Activated CD4-positive, alpha-beta T cell treated with anti-CD3 and anti-CD28 coated beads, Interleukin-2, amount 10 ng/mL, durations not matched to agents 7 days and 5 days (primary cell): ENCODE results near the gene NAPB. TPM values are rescaled to one million over a fixed set of nuclear protein-coding genes. Genes with fewer than 3 reads are reported as not detected.

Source experiments
- CTCF ChIA-PET: fragments of 350-600 bp; sonication (Branson Sonifier 250); formaldehyde crosslinking; loops from one replicate; lab custom pipeline; 2021; ENCODE audit warnings: antibody characterized with exemption; lab: Charles Lee
- POLR2A ChIA-PET: fragments of 350-600 bp; sonication (Branson Sonifier 250); formaldehyde crosslinking; loops from one replicate; lab custom pipeline; 2021; ENCODE audit warnings: antibody characterized with exemption; lab: Charles Lee
- DNase-seq: peaks from one replicate; pipeline ENCODE4 v3.0.0-alpha.2; 2020
- H3K27ac Mint-ChIP-seq: one replicate; pipeline ENCODE4 v1.8.0; 2021; ENCODE audit warnings: mild to moderate bottlenecking, moderate library complexity, mixed read lengths
- H3K27me3 Mint-ChIP-seq: one replicate; pipeline ENCODE4 v1.8.0; 2021; ENCODE audit warnings: mixed read lengths
- H3K36me3 Mint-ChIP-seq: one replicate; pipeline ENCODE4 v1.8.0; 2021; ENCODE audit warnings: low read depth, mixed read lengths
- H3K4me1 Mint-ChIP-seq: one replicate; pipeline ENCODE4 v1.8.0; 2021; ENCODE audit warnings: mixed read lengths
- H3K4me3 Mint-ChIP-seq: one replicate; pipeline ENCODE4 v1.8.0; 2021; ENCODE audit warnings: mild to moderate bottlenecking, moderate library complexity, mixed read lengths
- H3K9me3 Mint-ChIP-seq: one replicate; pipeline ENCODE4 v1.8.0; 2021; ENCODE audit warnings: mixed read lengths
- total RNA-seq, 2 experiments: library from RNA; stranded (reverse); gene quantifications; one replicate each; pipeline ENCODE4 v1.2.3, GENCODE V29; 2021

NAPB gene
- total RNA-seq, 2 experiments from 2014 or later, result 14.9 to 15.4 TPM

DNA sequence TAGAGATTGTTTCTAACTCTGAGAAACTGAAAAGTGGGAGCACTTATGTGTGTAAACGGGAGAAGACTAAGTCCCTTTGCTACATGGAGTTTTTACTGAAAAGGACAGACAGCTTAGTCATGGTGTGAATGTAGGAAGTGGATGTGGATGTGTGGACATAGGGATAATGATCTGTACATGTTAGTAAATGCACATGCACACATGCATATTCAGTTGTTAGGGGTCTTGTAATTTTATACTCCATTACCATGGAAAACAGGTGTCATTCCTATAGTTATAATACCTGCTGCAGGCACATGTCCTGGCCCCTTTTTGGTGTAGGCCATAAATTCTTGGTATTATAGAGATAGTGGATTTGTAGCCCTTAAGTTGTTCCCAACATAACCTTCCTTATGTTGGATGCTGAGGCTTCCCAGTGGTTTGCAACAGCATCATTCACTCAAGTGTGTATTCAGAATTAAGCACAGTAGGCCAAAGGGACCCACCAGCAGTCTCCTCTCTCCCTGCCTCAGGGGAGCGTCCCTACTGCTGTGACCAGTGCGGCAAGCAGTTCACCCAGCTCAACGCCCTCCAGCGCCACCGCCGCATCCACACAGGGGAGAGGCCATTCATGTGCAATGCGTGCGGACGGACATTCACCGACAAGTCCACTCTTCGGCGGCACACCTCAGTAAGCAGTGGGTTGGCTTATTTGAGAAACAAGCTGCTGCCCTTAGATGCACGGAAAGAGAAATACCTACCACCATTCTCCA is 52.0 kb downstream of the NAPB start:
- no peaks in the 10 kb centered on the region for H3K27me3 Mint-ChIP-seq
- H3K27ac Mint-ChIP-seq, result no peak overlapping the region
- H3K4me3 Mint-ChIP-seq, result no peak overlapping the region
- H3K36me3 Mint-ChIP-seq, result peaks cover 56% of the 10 kb centered on the region
- no peaks in the 10 kb centered on the region for H3K9me3 Mint-ChIP-seq
- ChIA-PET CTCF (no interaction called here), POLR2A (no interaction called here)
- H3K4me1 Mint-ChIP-seq, result peaks cover 31% of the 10 kb centered on the region
- DNase-seq, result no peak

DNA sequence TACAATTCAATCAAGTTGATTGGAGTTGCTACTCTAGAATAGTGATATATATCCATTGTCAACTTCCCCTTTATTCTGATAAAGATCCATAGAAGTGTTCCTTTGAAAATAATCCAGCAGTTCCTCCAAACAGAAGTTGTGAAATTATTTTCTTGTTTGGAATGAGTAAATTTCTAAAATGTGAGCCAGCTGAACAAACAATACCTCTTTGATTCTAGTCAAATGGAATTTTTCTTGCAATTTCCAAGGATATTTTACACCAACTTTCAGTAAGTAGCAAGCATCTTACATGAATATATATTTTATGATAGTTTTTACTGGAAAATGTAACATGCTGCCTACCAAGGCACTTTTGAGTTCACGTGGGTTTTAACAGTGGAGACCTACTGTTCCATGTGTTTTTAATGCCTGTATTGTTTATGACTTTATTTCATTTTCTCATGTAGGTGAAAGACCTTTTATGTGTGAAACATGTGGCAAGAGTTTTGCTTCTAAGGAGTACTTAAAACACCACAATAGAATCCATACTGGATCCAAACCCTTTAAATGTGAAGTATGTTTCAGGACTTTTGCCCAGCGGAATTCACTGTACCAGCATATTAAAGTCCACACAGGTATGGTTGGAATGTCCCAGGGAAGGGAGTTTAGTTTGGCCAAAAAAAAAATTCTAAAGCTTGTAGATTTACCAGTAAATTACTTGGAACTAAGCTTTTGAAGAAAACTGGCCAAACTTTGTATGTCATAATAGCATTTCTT is 52.8 kb downstream of the NAPB start:
- H3K27ac Mint-ChIP-seq, result no peak overlapping the region
- no peaks in the 10 kb centered on the region for H3K27me3 Mint-ChIP-seq
- DNase-seq, result no peak
- peaks cover 38% of the 10 kb centered on the region for H3K4me1 Mint-ChIP-seq
- ChIA-PET POLR2A (no interaction called here), CTCF (no interaction called here)
- peaks cover 52% of the 10 kb centered on the region for H3K36me3 Mint-ChIP-seq
- no peak overlapping the region for H3K4me3 Mint-ChIP-seq
- H3K9me3 Mint-ChIP-seq, result no peaks in the 10 kb centered on the region

DNA sequence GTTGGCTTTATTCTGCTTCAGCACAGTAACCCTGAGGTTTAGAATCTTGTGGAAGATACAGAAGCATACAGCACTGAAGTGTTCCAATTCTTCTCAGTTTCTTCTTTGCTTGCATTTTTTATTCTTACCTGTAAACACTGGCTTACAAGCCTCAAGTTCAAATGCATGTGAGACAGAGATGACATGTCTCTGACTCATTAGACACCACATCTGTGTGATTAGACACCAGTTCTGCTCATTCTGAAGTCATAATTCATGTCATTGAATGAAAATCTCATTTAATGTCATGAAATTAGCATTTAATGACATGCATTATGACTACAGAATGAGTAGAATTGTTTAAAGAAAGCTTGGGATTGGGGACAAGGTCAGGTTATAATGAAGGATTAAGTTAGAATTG is 53.5 kb downstream of the NAPB start:
- CTCF ChIA-PET, result no interaction called here
- H3K27ac Mint-ChIP-seq, result no peak overlapping the region
- no peak for DNase-seq
- H3K4me1 Mint-ChIP-seq, result peaks cover 45% of the 10 kb centered on the region
- POLR2A ChIA-PET, result no interaction called here
- H3K27me3 Mint-ChIP-seq, result no peaks in the 10 kb centered on the region
- no peaks in the 10 kb centered on the region for H3K9me3 Mint-ChIP-seq
- peaks cover 54% of the 10 kb centered on the region for H3K36me3 Mint-ChIP-seq
- no peak overlapping the region for H3K4me3 Mint-ChIP-seq

DNA sequence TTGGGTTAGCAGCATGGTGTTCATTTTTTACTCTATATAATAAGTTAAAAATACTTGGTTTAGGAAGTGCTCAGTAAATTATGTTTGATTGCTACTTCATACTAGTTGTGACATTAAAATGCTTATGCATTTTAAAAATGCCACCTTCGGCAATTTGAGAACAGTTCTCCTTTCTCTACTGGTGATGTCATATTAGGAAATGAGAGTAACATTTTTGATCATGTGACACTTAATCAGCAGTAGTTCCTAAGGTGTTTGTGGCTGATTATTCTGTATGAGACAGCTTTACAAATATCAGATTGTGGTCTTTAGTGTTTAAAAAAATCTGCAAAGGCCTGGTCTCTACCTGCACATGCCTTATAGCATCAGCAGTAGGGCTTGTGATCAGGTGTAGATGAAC is 54.9 kb downstream of the NAPB start:
- CTCF ChIA-PET, result no interaction called here
- Mint-ChIP-seq H3K9me3 (no peaks in the 10 kb centered on the region), H3K27me3 (no peaks in the 10 kb centered on the region), H3K36me3 (peaks cover 49% of the 10 kb centered on the region), H3K27ac (no peak overlapping the region), H3K4me1 (peaks cover 47% of the 10 kb centered on the region), H3K4me3 (no peak overlapping the region)
- DNase-seq, result no peak
- POLR2A ChIA-PET, result no interaction called here

DNA sequence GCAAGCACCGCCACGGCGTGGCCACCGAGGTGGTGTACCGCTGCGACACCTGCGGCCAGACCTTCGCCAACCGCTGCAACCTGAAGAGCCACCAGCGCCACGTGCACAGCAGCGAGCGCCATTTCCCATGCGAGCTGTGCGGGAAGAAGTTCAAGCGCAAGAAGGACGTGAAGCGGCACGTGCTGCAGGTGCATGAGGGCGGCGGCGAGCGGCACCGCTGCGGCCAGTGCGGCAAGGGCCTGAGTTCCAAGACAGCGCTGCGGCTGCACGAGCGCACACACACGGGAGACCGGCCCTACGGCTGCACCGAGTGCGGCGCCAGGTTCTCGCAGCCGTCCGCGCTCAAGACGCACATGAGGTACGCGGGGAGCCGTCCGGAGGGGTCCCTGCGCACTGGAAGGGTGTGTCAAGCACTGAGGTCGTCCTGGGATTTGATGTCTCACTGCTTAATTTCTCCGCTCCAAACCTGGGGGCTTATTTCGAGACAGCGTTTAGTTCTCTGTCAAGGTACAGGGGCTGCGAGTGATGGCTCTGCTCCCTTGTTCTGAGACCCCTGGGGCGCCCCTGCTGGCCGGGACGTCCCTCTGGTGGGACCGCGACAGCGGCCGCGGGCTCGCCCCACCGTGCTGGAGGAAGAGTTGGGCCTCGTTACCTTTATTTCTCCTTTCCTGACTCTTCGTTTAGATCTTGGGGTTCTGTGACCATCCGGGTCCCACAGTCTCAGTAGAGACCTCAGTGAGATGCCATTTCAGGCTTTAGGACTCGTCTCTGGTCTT is 55.7 kb downstream of the NAPB start:
- ChIA-PET CTCF (interaction anchor here (0.9 kb wide), 1 partner anchor 25 kb away, joined by 3 read pairs; no protein-coding TSS in a partner anchor), POLR2A (no interaction called here)
- Mint-ChIP-seq H3K27ac (peak overlapping the region; percentile 71), H3K27me3 (no peaks in the 10 kb centered on the region), H3K36me3 (peaks cover 45% of the 10 kb centered on the region), H3K9me3 (no peaks in the 10 kb centered on the region), H3K4me3 (no peak overlapping the region), H3K4me1 (peaks cover 54% of the 10 kb centered on the region)
- no peak for DNase-seq

DNA sequence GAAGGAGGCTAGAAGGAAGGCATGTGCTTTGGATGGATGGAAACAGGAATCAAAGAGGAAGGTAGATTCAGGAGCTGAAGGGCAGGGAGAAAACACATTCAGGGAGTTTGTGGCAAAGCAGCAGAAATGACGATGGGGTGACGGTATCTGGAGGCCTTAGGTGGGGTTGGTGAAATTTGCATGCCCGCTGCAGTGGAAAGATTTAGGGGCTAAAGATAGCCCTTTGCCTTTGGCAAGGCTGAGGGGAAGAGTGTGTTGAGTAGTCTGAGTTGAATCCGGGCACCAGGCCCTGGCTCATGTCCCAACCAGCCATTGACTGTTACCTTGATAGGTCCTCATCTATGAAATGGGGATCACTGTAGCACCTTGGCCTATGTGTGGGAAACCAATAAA is 58.0 kb downstream of the NAPB start:
- Mint-ChIP-seq H3K27ac (peak overlapping the region; percentile 97), H3K9me3 (no peaks in the 10 kb centered on the region), H3K4me1 (peaks cover 69% of the 10 kb centered on the region), H3K4me3 (peak overlapping the region; percentile 94), H3K27me3 (no peaks in the 10 kb centered on the region), H3K36me3 (peaks cover 33% of the 10 kb centered on the region)
- ChIA-PET POLR2A (no interaction called here), CTCF (interaction anchor here (0.7 kb wide), 1 partner anchor 23 kb away, joined by 5 read pairs; no protein-coding TSS in a partner anchor)
- DNase-seq, result no peak

DNA sequence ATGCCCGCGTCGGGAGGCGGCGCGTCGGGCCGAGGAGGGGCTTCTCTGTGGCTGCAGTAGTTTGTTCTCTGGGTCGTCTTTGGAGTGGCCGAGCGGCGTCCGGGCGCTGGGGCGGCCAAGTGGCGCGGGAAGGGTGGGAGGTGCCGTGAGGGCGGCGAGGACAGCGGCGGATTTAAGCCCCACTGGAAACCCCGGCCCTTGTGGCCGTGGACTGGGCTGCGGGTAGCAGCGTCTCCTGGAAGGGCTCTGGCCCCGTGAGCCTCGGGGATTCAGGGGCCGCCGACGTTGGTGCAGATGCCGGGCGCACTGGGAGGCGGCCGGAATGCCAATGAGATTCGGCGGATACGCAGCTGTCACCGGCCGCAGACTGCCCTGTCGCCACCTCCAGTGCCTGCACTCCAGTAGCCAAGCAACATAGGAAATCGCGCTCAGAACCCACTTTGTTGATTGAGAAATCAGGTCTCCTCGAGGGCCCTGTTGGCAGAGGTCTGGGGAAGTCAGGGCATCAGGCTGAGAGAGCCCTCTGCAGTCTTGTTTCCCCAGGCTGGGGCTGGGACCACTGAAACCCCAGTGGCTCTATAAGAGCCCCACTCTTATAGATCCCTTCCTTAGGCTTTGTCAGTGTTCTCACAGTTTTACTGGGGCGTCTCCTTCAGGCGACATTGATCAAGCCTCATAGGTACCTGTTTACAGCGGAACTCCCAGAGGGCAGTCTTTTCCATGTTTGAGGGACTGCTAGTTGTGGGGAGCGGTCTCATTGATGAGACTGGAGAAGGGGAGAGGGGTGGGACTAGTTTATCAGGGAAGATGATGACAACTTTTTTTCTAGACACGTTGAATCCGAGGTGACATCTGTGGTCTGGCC is 58.7 kb downstream of the NAPB start:
- no peaks in the 10 kb centered on the region for H3K27me3 Mint-ChIP-seq
- ChIA-PET CTCF (interaction anchor here (1.0 to 1.8 kb wide), 2 partner anchors 10 to 13 kb away, joined by 4 to 5 read pairs; no protein-coding TSS in a partner anchor), POLR2A (no interaction called here)
- H3K4me3 Mint-ChIP-seq, result peak overlapping the region; percentile 94
- peak; percentile 37 for DNase-seq
- H3K36me3 Mint-ChIP-seq, result peaks cover 30% of the 10 kb centered on the region
- peaks cover 67% of the 10 kb centered on the region for H3K4me1 Mint-ChIP-seq
- peak overlapping the region; percentile 97 for H3K27ac Mint-ChIP-seq
- no peaks in the 10 kb centered on the region for H3K9me3 Mint-ChIP-seq

DNA sequence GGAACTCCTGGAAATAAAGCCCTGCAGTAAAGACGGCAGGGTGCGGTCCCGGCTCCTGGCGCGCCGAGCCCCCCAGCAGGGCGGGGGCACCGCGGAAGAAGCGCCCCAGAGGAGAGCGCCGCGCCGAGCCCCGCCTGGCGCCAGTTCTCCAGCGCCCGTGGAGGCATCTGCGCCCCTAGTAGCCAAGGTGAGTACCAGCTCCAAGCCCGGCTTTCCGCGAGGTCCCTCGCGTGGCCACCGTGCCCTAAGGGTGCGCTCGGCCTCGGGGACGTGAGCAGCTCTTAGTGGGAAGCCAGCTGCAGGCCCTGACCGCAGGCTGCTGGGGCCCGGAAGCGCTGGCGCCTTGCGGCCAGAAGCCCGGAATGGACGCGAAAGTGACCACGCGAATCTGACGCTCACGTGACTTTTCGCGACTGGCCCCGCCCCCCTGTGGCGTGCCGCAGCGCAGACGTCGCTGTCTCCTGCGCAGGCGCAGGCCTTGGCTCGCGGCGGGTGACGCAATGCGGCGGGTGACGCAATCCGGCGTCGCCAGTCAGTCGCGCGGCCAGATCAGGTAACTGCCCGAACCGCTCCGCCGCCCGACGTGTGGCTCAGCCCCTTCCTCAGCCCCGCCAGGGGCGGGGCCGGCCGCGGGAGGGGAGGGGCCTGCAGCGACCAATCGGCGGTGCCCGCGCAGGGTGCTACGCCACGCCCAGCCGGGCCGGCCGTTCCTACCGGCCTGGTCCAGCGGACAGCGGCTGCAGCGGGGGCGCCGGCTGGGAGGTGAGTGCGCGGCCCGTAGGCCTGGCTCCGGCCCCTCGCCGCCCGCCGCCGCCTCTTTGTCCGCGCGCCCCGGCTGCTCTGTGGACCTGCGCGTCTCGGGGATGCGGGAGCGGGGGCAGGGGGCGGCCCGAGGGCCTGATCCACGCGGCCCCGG is 59.6 kb downstream of the NAPB start, which contains the start of gene GZF1:
Gene GZF1, plus strand, starts transcription at position 707 of the 916 bp plus-strand sequence. CDS start 2,202 bp downstream, outside the sequence.
- H3K4me3 Mint-ChIP-seq, result peak within 1 kb of the TSS; percentile 94
- no peaks in the 10 kb centered on the region for H3K27me3 Mint-ChIP-seq
- DNase-seq, result peak; percentile 97
- H3K4me1 Mint-ChIP-seq, result peaks cover 62% of the 10 kb centered on the region
- peaks cover 24% of the 10 kb centered on the region for H3K36me3 Mint-ChIP-seq
- no peaks in the 10 kb centered on the region for H3K9me3 Mint-ChIP-seq
- ChIA-PET POLR2A (no interaction called here), CTCF (interaction anchor here (1.0 to 1.8 kb wide), 3 partner anchors 9 to 12 kb away, joined by 4 to 5 read pairs (median 4); partner anchors contain the start of gene NXT1)
- H3K27ac Mint-ChIP-seq, result peak within 1 kb of the TSS; percentile 97

DNA sequence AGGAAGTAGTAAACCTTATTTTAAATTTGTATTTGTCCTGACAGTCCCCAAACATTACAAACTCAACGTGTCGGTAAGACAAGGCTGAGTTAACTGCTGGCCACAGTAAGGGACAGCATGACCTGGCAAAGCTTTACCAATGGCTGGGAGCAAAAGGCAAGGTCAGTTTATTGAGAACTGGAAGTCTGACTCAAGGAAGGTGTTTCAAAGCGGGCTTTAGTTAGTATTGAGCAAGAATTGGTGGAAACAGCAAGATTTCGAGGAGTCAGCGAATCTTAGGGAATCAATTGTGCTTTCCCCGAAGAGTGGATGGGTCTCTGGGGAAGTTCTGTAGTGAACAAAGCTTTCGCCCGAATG is 60.2 kb downstream of the NAPB start:
- H3K9me3 Mint-ChIP-seq, result no peaks in the 10 kb centered on the region
- H3K4me1 Mint-ChIP-seq, result peaks cover 57% of the 10 kb centered on the region
- peak overlapping the region; percentile 78 for H3K4me3 Mint-ChIP-seq
- H3K27ac Mint-ChIP-seq, result peak overlapping the region; percentile 93
- CTCF ChIA-PET, result interaction anchor here (0.9 to 1.8 kb wide), 3 partner anchors 8 to 51 kb away, joined by 4 to 5 read pairs (median 5); partner anchors contain the start of gene NXT1
- H3K27me3 Mint-ChIP-seq, result no peaks in the 10 kb centered on the region
- DNase-seq, result no peak
- H3K36me3 Mint-ChIP-seq, result peaks cover 18% of the 10 kb centered on the region
- POLR2A ChIA-PET, result no interaction called here

DNA sequence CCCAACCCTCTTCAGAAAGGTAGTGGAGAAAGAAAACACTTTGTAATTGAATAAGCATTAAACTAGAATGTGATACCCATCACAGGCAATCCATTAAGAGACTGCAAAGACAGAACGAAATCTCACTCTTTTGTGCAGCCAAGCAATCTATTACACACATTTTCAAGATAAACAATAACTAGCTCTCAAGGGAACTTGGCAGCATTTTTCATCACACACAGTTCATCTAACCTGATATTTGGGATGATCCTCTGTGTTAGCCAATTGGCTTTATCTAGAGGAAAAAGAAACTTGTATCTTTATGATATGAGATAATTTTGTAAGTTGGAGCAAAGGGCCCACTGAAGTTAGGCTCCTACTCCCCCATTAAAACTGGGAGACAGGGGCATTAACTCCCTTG is 60.8 kb downstream of the NAPB start:
- peaks cover 55% of the 10 kb centered on the region for H3K4me1 Mint-ChIP-seq
- H3K27me3 Mint-ChIP-seq, result no peaks in the 10 kb centered on the region
- POLR2A ChIA-PET, result no interaction called here

More for the DNA sequence above, 60.8 kb downstream of the NAPB start:
- Mint-ChIP-seq H3K27ac (peak overlapping the region; percentile 93), H3K4me3 (peak overlapping the region; percentile 78), H3K36me3 (peaks cover 19% of the 10 kb centered on the region), H3K9me3 (no peaks in the 10 kb centered on the region)
- CTCF ChIA-PET, result interaction anchor here (0.9 kb wide), 1 partner anchor 51 kb away, joined by 5 read pairs; no protein-coding TSS in a partner anchor
- no peak for DNase-seq
